ENCODE data around the gene P4HA1.
"Not testable (repeated sequence)": the region's sequence is repeated elsewhere in the genome, so short reads cannot be mapped to it uniquely, and the experiment has no call there.

Gene P4HA1

GRCh38 chr10:73015779-73016178, 80.9 kb downstream of the P4HA1 start:
- TF ChIP-seq, protein P1, sequence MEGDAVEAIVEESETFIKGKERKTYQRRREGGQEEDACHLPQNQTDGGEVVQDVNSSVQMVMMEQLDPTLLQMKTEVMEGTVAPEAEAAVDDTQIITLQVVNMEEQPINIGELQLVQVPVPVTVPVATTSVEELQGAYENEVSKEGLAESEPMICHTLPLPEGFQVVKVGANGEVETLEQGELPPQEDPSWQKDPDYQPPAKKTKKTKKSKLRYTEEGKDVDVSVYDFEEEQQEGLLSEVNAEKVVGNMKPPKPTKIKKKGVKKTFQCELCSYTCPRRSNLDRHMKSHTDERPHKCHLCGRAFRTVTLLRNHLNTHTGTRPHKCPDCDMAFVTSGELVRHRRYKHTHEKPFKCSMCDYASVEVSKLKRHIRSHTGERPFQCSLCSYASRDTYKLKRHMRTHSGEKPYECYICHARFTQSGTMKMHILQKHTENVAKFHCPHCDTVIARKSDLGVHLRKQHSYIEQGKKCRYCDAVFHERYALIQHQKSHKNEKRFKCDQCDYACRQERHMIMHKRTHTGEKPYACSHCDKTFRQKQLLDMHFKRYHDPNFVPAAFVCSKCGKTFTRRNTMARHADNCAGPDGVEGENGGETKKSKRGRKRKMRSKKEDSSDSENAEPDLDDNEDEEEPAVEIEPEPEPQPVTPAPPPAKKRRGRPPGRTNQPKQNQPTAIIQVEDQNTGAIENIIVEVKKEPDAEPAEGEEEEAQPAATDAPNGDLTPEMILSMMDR (IDR thresholded peaks at IDR 0.05; ENCODE audit: low read depth, low read length), result no peak
- DNase-seq (ENCODE audit: extremely low read depth, low read depth), result no peak

DNA sequence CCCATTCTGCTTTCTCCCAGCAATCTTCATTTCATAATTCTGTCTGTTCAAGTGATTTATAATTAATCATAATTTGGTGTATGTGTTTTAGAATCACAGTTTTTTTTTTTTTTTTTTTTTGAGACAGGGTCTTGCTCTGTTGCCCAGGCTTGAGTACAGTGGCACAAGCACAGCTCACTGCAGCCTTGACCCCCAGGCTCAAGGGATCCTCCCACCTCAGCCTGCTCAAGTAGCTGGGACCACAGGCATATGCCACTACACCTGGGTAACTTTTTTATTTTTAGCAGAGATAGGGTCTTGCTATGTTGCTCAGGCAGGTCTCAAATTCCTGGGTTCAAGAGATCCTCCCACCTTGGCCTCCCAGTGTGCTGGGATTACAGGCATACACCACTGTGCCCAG, 92.8 kb downstream of the P4HA1 start:
- no peak for DNase-seq (ENCODE audit: extremely low read depth, low read depth)
- TF ChIP-seq, protein P1 (IDR thresholded peaks at IDR 0.05; ENCODE audit: low read depth, low read length), result no peak

DNA sequence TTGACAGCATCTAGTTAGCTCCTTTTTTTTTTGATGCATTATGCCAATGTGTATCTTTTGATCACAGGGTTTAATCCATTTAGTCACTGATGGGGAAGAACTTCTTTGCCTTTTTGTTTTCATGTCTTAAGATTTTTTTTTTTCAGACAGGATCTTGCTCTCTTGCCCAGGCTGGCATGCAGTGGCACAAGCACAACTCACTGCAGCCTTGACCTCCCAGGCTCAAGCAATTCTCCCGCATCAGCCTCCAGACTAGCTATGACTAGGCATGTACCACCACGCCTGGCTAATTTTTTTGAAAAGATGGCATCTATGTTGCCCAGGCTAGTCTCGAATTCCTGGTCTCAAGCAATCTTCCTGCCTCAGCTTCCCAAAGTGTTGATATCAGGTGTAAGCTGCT, 95.7 kb downstream of the P4HA1 start:
- DNase-seq (ENCODE audit: extremely low read depth, low read depth), result no peak
- TF ChIP-seq, protein P1 (IDR thresholded peaks at IDR 0.05; ENCODE audit: low read depth, low read length), result no peak

- no peak for DNase-seq (ENCODE audit: extremely low read depth, low read depth)
- TF ChIP-seq, protein P1 (IDR thresholded peaks at IDR 0.05; ENCODE audit: low read depth, low read length), result no peak
These were observed 99.6 kb downstream of the P4HA1 start for GRCh38 chr10:72997099-72997498.

DNA sequence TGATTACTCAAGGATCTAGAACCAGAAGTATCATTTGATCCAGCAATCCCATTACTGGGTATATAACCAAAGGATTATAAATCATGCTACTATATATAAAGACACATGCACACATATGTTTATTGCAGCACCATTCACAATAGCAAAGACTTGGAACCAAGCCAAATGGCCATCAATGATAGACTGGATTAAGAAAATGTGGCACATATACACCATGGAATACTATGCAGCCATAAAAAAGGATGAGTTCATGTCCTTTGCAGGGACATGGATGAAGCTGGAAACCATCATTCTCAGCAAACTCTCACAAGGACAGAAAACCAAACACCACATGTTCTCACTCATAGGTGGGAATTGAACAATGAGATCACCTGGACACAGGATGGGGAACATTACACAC, 101.2 kb downstream of the P4HA1 start:
- DNase-seq (ENCODE audit: extremely low read depth, low read depth), result not testable (repeated sequence)

- DNase-seq (ENCODE audit: extremely low read depth, low read depth), result not testable (repeated sequence)
These were observed 106.9 kb downstream of the P4HA1 start for GRCh38 chr10:72989771-72990170.

DNA sequence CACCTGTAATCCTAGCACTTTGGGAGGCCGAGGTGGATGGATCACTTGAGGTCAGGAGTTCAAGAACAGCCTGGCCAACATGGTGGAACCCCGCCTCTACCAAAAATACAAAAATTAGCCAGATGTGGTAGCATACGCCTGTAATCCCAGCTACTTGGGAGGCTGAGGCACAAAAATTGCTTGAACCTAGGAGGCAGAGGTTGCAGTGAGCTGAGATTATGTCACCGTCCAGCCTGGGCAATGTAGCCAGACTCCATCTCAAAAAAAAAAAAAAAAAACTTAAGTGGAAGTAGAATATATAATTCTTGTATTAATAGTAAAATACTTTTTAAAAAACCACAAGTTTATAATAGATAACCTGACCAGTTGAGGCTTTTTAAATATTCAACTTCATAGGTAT, 112.0 kb downstream of the P4HA1 start:
- not testable (repeated sequence) for DNase-seq (ENCODE audit: extremely low read depth, low read depth)

GRCh38 chr10:72981882-72982529, 114.7 kb downstream of the P4HA1 start:
- TF ChIP-seq, protein P1 (IDR thresholded peaks at IDR 0.05; ENCODE audit: low read depth, low read length), result no peak

DNA sequence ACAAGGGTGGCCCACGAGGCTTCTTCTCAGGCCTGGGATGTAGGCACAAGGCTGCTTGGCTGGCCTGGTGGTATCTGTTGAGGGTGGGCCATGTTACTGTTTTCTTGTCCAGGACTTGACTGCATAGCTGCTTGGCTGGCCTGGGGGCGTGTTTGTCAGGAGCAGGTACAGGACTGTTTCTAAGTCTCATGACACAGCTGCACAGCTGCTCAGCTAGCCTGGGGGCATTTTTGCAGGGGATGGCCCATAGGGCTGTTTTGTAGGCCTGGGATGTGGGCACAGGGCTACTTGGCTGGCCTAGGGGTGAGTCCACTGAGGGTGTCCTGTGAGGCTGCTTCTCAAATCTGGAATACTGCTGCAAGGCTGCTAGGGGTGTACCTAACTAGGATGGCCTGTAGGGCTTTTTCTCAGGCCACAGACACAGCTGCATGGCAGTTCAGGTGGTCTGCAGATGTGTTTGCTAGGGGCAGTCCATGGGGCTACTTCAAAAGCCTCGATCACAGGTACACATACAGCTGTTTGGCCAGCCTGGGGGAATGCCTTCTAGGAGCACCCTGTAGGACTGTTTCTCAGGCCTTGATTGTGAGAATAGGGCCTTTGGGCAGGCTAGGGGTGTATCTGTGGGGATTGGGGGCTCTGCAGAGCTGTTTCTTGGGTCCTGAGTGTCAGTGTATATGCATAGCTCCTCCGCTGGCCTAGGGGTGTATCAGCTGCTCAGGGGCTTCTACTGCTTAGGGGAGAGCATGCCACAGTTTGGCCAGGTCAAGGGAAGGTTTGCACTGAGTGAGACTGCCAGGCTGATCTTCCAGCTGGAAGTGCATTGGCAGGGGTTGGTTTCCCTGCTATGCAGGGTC, 115.4 kb downstream of the P4HA1 start:
- TF ChIP-seq, protein P1 (IDR thresholded peaks at IDR 0.05; ENCODE audit: low read depth, low read length), result no peak
- no peak for DNase-seq (ENCODE audit: extremely low read depth, low read depth)

More at GRCh38 chr10:72981882-72982529, 114.7 kb downstream of the P4HA1 start:
- no peak for DNase-seq (ENCODE audit: extremely low read depth, low read depth)
